K562 (cell line): ENCODE measurements around the gene TP53TG5. TPM values are rescaled to one million over a fixed set of nuclear protein-coding genes. Genes with fewer than 3 reads are reported as not detected.

Source experiments
- ATAC-seq: fragments of 200-7000 bp; cut with Tn5 transposase; 3 replicates; pipeline ENCODE4 v1.9.1; 2020; ENCODE audit warnings: moderate library complexity
- BruUV-seq: library from RNA; stranded (reverse); fragments of 400-500 nt; replicated peaks from 2 replicates; lab custom pipeline; 2021; lab: Mats Ljungman, UMichigan
- CTCF ChIA-PET: fragments of 300-600 bp; formaldehyde crosslinking; extraction: SDS; loops from one replicate; lab custom pipeline; 2021; ENCODE audit warnings: low intra/inter-chr PET ratio; lab: Yijun Ruan, JAX
- POLR2A ChIA-PET: fragments of 300-600, 350-650 bp; sonication (Branson Sonifier 250); formaldehyde crosslinking; extraction: SDS; loops from one replicate; lab custom pipeline; 2021; ENCODE audit warnings: antibody characterized with exemption, inconsistent platforms; lab: Yijun Ruan, JAX
- DNase-seq, 4 experiments: peaks; one replicate each; pipeline versions ENCODE4 v3.0.0 to v3.0.0-alpha.2; 2011 to 2018; ENCODE audit warnings: low spot score in 3 of 4, mixed read lengths in 3 of 4; ENCODE audit errors: extremely low read depth in 1 of 4
- FAIRE-seq: peaks from 2 replicates; lab custom pipeline; 2011; peaks lifted over from hg19 to GRCh38; lab: Jason Lieb, UNC
- H2AFZ ChIP-seq: 2 replicates; pipeline ENCODE4 v1.6.0; 2011; ENCODE audit warnings: low read depth, low read length, control low read depth, inconsistent platforms
- H3K27ac ChIP-seq: fragments of 200-600 bp; 3 replicates; pipeline ENCODE4 v1.8.0; 2011; ENCODE audit warnings: low read depth, mild to moderate bottlenecking, control low read depth, inconsistent platforms, low read length, moderate library complexity, mixed read lengths; ENCODE audit errors: extremely low read depth
- H3K27me3 ChIP-seq, 2 experiments: fragments of 300-600 bp in 1 of 2; 2 replicates in 1 of 2; 3 replicates in 1 of 2; pipeline versions ENCODE4 v1.6.0 to v1.8.0; 2011; ENCODE audit warnings: inconsistent platforms in 2 of 2, low read length in 2 of 2, mild to moderate bottlenecking in 1 of 2, mixed read lengths in 1 of 2, moderate library complexity in 1 of 2; ENCODE audit not compliant: control insufficient read depth in 2 of 2, insufficient read depth in 2 of 2
- H3K36me3 ChIP-seq: fragments of 300-600 bp; 3 replicates; pipeline ENCODE4 v1.8.0; 2011; ENCODE audit warnings: mild to moderate bottlenecking, low read length, inconsistent platforms; ENCODE audit not compliant: control insufficient read depth, insufficient read depth
- H3K4me1 ChIP-seq, 2 experiments: fragments of 200-600 bp in 1 of 2; replicated peaks in 1 of 2; 2 replicates in 1 of 2; 3 replicates in 1 of 2; pipeline versions ENCODE4 v1.5.1 to v1.8.0; 2011; ENCODE audit warnings: inconsistent platforms in 2 of 2, low read length in 2 of 2, mild to moderate bottlenecking in 1 of 2, mixed read lengths in 1 of 2, moderate library complexity in 1 of 2; ENCODE audit not compliant: control insufficient read depth in 2 of 2, insufficient read depth in 2 of 2
- H3K4me2 ChIP-seq: 2 replicates; pipeline ENCODE4 v1.6.1; 2011; ENCODE audit warnings: low read length, control low read depth, inconsistent platforms, mixed read lengths; ENCODE audit not compliant: insufficient read depth
- H3K4me3 ChIP-seq: fragments of 200-600 bp; sonication (generic), shearing (Covaris generic); 2 replicates; pipeline ENCODE4 v1.5.1; 2016; ENCODE audit warnings: control low read depth, inconsistent platforms
- H3K79me2 ChIP-seq: fragments of 200-600 bp; 3 replicates; pipeline ENCODE4 v1.8.0; 2011; ENCODE audit warnings: low read length, inconsistent platforms; ENCODE audit not compliant: control insufficient read depth, insufficient read depth
- H3K9ac ChIP-seq, 2 experiments: 2 replicates each; pipeline versions ENCODE4 v1.6.0 to v1.6.1; 2011; ENCODE audit warnings: low read depth in 2 of 2, low read length in 2 of 2, control low read depth in 1 of 2, inconsistent platforms in 1 of 2, mild to moderate bottlenecking in 1 of 2, mixed read lengths in 1 of 2; ENCODE audit not compliant: insufficient read depth in 1 of 2
- H3K9me1 ChIP-seq: one replicate; pipeline ENCODE4 v1.6.0; 2011; ENCODE audit warnings: inconsistent platforms, mild to moderate bottlenecking, low read length, moderate library complexity; ENCODE audit not compliant: control insufficient read depth, insufficient read depth
- H3K9me3 ChIP-seq: replicated peaks from 2 replicates; pipeline ENCODE4 v1.5.1; 2011; ENCODE audit warnings: low read depth, low read length, inconsistent platforms; ENCODE audit not compliant: control insufficient read depth, insufficient read depth
- H4K20me1 ChIP-seq: replicated peaks from 2 replicates; pipeline ENCODE4 v1.6.1; 2011; ENCODE audit warnings: low read length, inconsistent platforms, mixed read lengths; ENCODE audit not compliant: control insufficient read depth, insufficient read depth
- FOXK2 ChIP-seq, 2 experiments: fragments of 450-650 bp; IDR thresholded peaks in 1 of 2; conservative IDR thresholded peaks in 1 of 2; 2 replicates each; pipeline ENCODE4 v1.6.1; 2016; ENCODE audit warnings: low read depth in 2 of 2, mild to moderate bottlenecking in 1 of 2
- KLF1 ChIP-seq: fragments of 450-650 bp; IDR thresholded peaks from 2 replicates; pipeline ENCODE4 v1.6.1; 2016; ENCODE audit warnings: missing genetic modification characterization, missing compliant biosample characterization
- RBM15 ChIP-seq: fragments of 200-400 bp; formaldehyde crosslinking; IDR thresholded peaks from 2 replicates; pipeline ENCODE4 v1.6.1; 2018; ENCODE audit warnings: mild to moderate bottlenecking, low read length, moderate library complexity; ENCODE audit not compliant: insufficient read depth
- SPI1 ChIP-seq: IDR thresholded peaks from 2 replicates; pipeline ENCODE4 v1.6.1; 2011; ENCODE audit warnings: low read depth, low read length, control low read depth, borderline replicate concordance
- TGIF2 ChIP-seq: sonication (generic); formaldehyde crosslinking; IDR thresholded peaks from 2 replicates; pipeline ENCODE4 v1.8.1; 2022; ENCODE audit warnings: mild to moderate bottlenecking, missing genetic modification reagents, moderate library complexity
- WGBS: fragments of 100-300 bp; shearing (Covaris generic); methylation state at CpG from one replicate; pipeline ENCODE4 v1.1.6; 2016; ENCODE audit warnings: low coverage, mixed read lengths; ENCODE audit not compliant: insufficient coverage; ENCODE audit errors: missing lambda C conversion rate; 5-methylcytosine and 5-hydroxymethylcytosine counted together
- in situ Hi-C: fragments of 300-500 bp; cut with MboI; formaldehyde crosslinking; loops from 4 replicates; pipeline ENCODE4 v1.15.0; 2018; ENCODE audit warnings: inconsistent platforms, mixed read lengths
- intact Hi-C: fragments of 100-400 bp; cut with micrococcal nuclease; formaldehyde crosslinking; loops from 2 replicates; pipeline ENCODE4 v1.14.2; 2022
- polyA plus RNA-seq, 8 experiments: library from polyadenylated mRNA; depleted of rRNA in 4 of 8; stranded (reverse) in 5 of 8; unstranded in 3 of 8; fragments of >200 nt; fragmentation: Nextera tagmentation in 2 of 8; fragmentation: Illumina TruSeq in 1 of 8; extraction: Ambion mirVana in 2 of 8; extraction: Trizol in 1 of 8; gene quantifications; 2 replicates each; pipeline versions ENCODE4 v1.2.1 to v1.2.3, GENCODE V29; 2011 to 2014; ENCODE audit warnings: inconsistent platforms in 1 of 8, missing spikeins in 1 of 8
- total RNA-seq, 7 experiments: library from RNA; depleted of rRNA in 6 of 7; stranded (reverse); fragments of >200 nt in 6 of 7; fragmentation: Illumina TruSeq in 2 of 7; extraction: Trizol in 2 of 7; gene quantifications; 2 replicates each; pipeline versions ENCODE4 v1.2.1 to v1.2.3, GENCODE V29; 2011 to 2021; ENCODE audit warnings: low replicate concordance in 1 of 7

Gene TP53TG5
- total and polyA plus RNA-seq, 9 of the 15 experiments (the other 6 are each of a cell fraction or from before 2014, with no cell fraction given) = 0.04 to 0.05 (median 0.04) TPM; not detected in 6

- no TSS peak for BruUV-seq
- Histone ChIP-seq H3K36me3 (peaks cover 13% of the 10 kb centered on the region; the same call in 1 of the 3 replicates), H3K9me3 (no peaks in the 10 kb centered on the region), H3K4me3 (no peak overlapping the region), H2AFZ (0 out of 2 replicates have a peak overlapping the region, but pooled peaks have one; percentile 54), H3K4me1 (peaks cover 43 to 45% of the 10 kb centered on the region in 2 experiments), H3K9me1 (no peaks in the 10 kb centered on the region), H3K27me3 (no peaks in the 10 kb centered on the region), H3K4me2 (peak overlapping the region; percentile 67; the same call in 1 of the 2 replicates), H3K27ac (peak overlapping the region; percentile 58; the same call in 1 of the 3 replicates), H4K20me1 (0 out of 2 replicates have a peak, but pooled peaks cover 6% of the 10 kb centered on the region), H3K79me2 (peaks cover 6% of the 10 kb centered on the region; the same call in 1 of the 3 replicates), H3K9ac (peak overlapping the region in 1 of 2 experiments; percentile 84; a peak in 2 of 4 replicates)
- POLR2A ChIA-PET = interaction anchor here (0.6 to 4.1 kb wide), 9 partner anchors 10 to 163 kb away, joined by 3 to 32 read pairs (median 4); partner anchors contain the start of gene SDC4
- in situ Hi-C loops = no loop called here
- 64% methylated on average over 11 of the region's 11 CpGs for WGBS
- ATAC-seq (peak; percentile 10; the same call in 1 of the 3 replicates), FAIRE-seq (no peak), DNase-seq (no peak)
- no peak for TF ChIP-seq RBM15
- CTCF ChIA-PET = no interaction called here
- intact Hi-C loops = no loop called here
Observed at GRCh38 chr20:45336530-45337366, 41.4 kb downstream of the TP53TG5 start.

- H4K20me1 ChIP-seq = no peaks in the 10 kb centered on the region
- peaks cover 21% of the 10 kb centered on the region; the same call in 2 of the 3 replicates for H3K36me3 ChIP-seq
- no peaks in the 10 kb centered on the region for H3K79me2 ChIP-seq
- no peak for DNase-seq
- H3K4me2 ChIP-seq = no peak overlapping the region
- H3K27me3 ChIP-seq = no peaks in the 10 kb centered on the region
- no TSS peak for BruUV-seq
- no peaks in the 10 kb centered on the region for H3K9me3 ChIP-seq
- TF ChIP-seq KLF1 (tag) = no peak
- no peak for TF ChIP-seq FOXK2 (conservative IDR thresholded peaks at IDR 0.05 in 1 of 2, IDR thresholded peaks at IDR 0.05 in 1 of 2; ENCODE audit: low read depth in 2 of 2)
- TF ChIP-seq TGIF2 (CRISPR knock-in tag) = no peak
- no peak for TF ChIP-seq SPI1
- no peak overlapping the region for H3K27ac ChIP-seq
- ATAC-seq = no peak
- no peak overlapping the region for H3K4me3 ChIP-seq
- in situ Hi-C loops = no loop called here
- FAIRE-seq = no peak
- H3K9ac ChIP-seq = no peak overlapping the region
- H3K9me1 ChIP-seq = no peaks in the 10 kb centered on the region
- intact Hi-C loops = no loop called here
- H3K4me1 ChIP-seq = no peaks in the 10 kb centered on the region
- ChIA-PET CTCF (no interaction called here), POLR2A (interaction anchor here (0.9 kb wide), 1 partner anchor 15 kb away, joined by 3 read pairs; no protein-coding TSS in a partner anchor)
- no peak overlapping the region for H2AFZ ChIP-seq
- WGBS = 96% methylated on average over 3 of the region's 3 CpGs
Observed at GRCh38 chr20:45330476-45330875, 47.6 kb downstream of the TP53TG5 start.
